ENCODE measurements around the gene C10orf71.

GRCh38 chr10:49365675-49366415, 66.9 kb downstream of the C10orf71 start:
- TF ChIP-seq CTCF (IDR thresholded peaks at IDR 0.05; ENCODE audit: insufficient read depth, low read depth, low read length) (no peak), EZH2 (IDR thresholded peaks at IDR 0.05; ENCODE audit: insufficient read depth, low read length) (no peak)

Data from astrocyte (in vitro differentiated cells and primary cell).